ENCODE measurements around the gene MUC5AC. TPM values are rescaled to one million over a fixed set of nuclear protein-coding genes. Genes with fewer than 3 reads are reported as not detected.

Gene MUC5AC
- total RNA-seq, 1 experiment from 2014 or later = 0.11 TPM

DNA sequence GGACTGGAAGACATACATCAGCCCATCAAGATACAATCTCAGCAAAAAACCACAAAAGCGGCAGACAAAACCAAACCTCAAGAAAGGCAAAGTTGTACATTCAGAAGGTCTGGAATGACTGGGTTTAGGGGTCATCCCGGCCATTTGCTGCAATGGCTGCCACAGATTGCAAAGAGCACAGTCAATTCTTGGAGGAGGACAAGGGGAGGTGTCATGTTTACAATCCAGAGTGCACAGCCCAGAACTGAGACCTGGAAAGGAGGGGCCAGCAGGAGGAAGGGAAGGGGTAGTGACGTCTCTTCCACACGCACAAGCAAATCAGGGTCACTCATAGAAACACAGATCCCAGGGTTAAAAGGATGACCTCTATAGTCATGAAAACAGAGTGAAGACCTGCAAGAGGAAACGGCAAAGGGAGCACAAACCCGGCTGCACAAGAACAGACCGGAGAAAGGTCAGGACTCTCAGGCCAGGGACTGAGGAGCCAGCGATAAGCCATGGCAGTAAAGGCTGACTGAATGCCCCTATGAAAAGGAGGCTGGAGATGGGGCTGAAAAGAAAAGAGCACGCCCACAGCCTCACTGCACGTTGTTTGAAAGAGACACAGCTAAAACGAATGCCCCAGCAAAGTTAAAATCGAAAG is 18.2 kb upstream of the MUC5AC start:
- H3K4me2 ChIP-seq (ENCODE audit: low read length) = no peak overlapping the region
- BruUV-seq (replicated peaks) = no TSS peak
- H3K27me3 ChIP-seq (ENCODE audit: low read length) = no peaks in the 10 kb centered on the region
- no peaks in the 10 kb centered on the region for H3K36me3 ChIP-seq (ENCODE audit: low read depth, low read length)
- H3K79me2 ChIP-seq (ENCODE audit: low read length) = no peaks in the 10 kb centered on the region
- H3K4me3 ChIP-seq (ENCODE audit: low read length) = no peak overlapping the region
- peaks cover 11% of the 10 kb centered on the region; the same call in 1 of the 2 replicates for H3K4me1 ChIP-seq (ENCODE audit: insufficient read depth, low read length)
- H3K9me2 ChIP-seq (replicated peaks; ENCODE audit: low read length) = no peaks in the 10 kb centered on the region
- no peak for ATAC-seq
- no peak overlapping the region for H3K9ac ChIP-seq (ENCODE audit: low read length)
- no peaks in the 10 kb centered on the region for H3F3A ChIP-seq (ENCODE audit: low read length, unreplicated experiment)
- no peak overlapping the region for H2AFZ ChIP-seq (ENCODE audit: low read length)
- ChIA-PET CTCF (no interaction called here), POLR2A (ENCODE audit: unreplicated experiment) (no interaction called here)
- H3K9me3 ChIP-seq (ENCODE audit: low read length) = no peaks in the 10 kb centered on the region
- TF ChIP-seq EZH2 (IDR thresholded peaks at IDR 0.05; ENCODE audit: low read length, unreplicated experiment) (no peak), EZH2phosphoT487 (IDR thresholded peaks at IDR 0.05; ENCODE audit: borderline replicate concordance, low read length) (no peak)
- TF ChIP-seq, protein P1, sequence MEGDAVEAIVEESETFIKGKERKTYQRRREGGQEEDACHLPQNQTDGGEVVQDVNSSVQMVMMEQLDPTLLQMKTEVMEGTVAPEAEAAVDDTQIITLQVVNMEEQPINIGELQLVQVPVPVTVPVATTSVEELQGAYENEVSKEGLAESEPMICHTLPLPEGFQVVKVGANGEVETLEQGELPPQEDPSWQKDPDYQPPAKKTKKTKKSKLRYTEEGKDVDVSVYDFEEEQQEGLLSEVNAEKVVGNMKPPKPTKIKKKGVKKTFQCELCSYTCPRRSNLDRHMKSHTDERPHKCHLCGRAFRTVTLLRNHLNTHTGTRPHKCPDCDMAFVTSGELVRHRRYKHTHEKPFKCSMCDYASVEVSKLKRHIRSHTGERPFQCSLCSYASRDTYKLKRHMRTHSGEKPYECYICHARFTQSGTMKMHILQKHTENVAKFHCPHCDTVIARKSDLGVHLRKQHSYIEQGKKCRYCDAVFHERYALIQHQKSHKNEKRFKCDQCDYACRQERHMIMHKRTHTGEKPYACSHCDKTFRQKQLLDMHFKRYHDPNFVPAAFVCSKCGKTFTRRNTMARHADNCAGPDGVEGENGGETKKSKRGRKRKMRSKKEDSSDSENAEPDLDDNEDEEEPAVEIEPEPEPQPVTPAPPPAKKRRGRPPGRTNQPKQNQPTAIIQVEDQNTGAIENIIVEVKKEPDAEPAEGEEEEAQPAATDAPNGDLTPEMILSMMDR (conservative IDR thresholded peaks at IDR 0.05; ENCODE audit: low read depth, low read length) = no peak
- H3K27ac ChIP-seq (ENCODE audit: low read length) = no peak overlapping the region
- no peaks in the 10 kb centered on the region for H4K20me1 ChIP-seq (ENCODE audit: low read length)
- intact Hi-C loops (cut with micrococcal nuclease) = no loop called here
- DNase-seq = no peak

DNA sequence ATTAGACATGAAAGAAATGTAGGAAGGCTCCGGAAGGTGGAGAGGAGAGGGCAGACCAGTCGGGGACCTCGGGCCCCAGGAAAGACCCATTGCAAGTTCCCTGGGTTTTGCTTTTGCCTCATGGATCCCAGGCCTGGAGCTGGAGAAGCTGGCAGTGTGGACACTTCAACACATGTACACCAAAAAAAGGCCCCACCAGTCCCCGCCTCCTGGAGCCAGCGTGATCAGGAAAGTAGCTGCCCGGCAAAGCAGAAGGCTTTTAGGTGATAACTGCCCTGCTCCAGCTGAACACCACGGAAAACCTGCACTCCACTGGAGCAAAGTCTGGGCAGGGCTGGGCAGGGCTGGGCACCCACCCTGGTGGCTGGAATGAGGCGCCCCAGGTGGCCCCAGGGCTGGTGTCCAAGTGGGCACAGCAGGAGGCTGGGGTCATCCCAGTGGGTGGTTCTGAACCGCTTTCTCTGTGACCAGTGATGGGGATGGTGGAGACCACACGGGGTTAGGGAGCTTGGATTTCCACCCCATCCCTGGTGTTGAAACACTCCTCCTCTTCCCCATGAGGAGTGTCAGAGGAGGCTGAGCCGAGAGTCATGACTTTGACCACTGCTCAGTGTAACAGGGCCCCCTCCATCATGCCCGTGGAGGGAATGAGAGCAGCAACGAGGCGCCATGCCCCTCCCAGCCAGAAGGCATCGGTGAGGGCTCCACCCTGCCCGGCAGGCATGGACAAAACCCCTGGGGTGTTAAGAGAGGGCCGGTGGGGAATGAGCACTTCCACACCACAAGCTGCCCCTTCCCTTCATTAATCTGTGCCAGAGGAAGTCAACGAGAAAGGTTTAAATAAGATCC is 16.9 kb upstream of the MUC5AC start:
- no peak overlapping the region for H2AFZ ChIP-seq (ENCODE audit: low read length)
- H3K9ac ChIP-seq (ENCODE audit: low read length) = no peak overlapping the region
- H4K20me1 ChIP-seq (ENCODE audit: low read length) = no peaks in the 10 kb centered on the region
- H3K36me3 ChIP-seq (ENCODE audit: low read depth, low read length) = no peaks in the 10 kb centered on the region
- ATAC-seq (no peak), DNase-seq (no peak)
- intact Hi-C loops (cut with micrococcal nuclease) = no loop called here
- no peaks in the 10 kb centered on the region for H3K27me3 ChIP-seq (ENCODE audit: low read length)
- ChIA-PET CTCF (no interaction called here), POLR2A (ENCODE audit: unreplicated experiment) (no interaction called here)
- no peak overlapping the region for H3K27ac ChIP-seq (ENCODE audit: low read length)
- H3K4me3 ChIP-seq (ENCODE audit: low read length) = no peak overlapping the region
- no peaks in the 10 kb centered on the region for H3K79me2 ChIP-seq (ENCODE audit: low read length)
- peaks cover 11% of the 10 kb centered on the region; the same call in 1 of the 2 replicates for H3K4me1 ChIP-seq (ENCODE audit: insufficient read depth, low read length)
- no peaks in the 10 kb centered on the region for H3K9me2 ChIP-seq (replicated peaks; ENCODE audit: low read length)
- H3K9me3 ChIP-seq (ENCODE audit: low read length) = no peaks in the 10 kb centered on the region
- no peaks in the 10 kb centered on the region for H3F3A ChIP-seq (ENCODE audit: low read length, unreplicated experiment)
- H3K4me2 ChIP-seq (ENCODE audit: low read length) = no peak overlapping the region
- BruUV-seq (replicated peaks) = no TSS peak
- TF ChIP-seq EZH2 (IDR thresholded peaks at IDR 0.05; ENCODE audit: low read length, unreplicated experiment) (no peak), EZH2phosphoT487 (IDR thresholded peaks at IDR 0.05; ENCODE audit: borderline replicate concordance, low read length) (no peak)
- TF ChIP-seq, protein P1 (conservative IDR thresholded peaks at IDR 0.05; ENCODE audit: low read depth, low read length) = no peak

DNA sequence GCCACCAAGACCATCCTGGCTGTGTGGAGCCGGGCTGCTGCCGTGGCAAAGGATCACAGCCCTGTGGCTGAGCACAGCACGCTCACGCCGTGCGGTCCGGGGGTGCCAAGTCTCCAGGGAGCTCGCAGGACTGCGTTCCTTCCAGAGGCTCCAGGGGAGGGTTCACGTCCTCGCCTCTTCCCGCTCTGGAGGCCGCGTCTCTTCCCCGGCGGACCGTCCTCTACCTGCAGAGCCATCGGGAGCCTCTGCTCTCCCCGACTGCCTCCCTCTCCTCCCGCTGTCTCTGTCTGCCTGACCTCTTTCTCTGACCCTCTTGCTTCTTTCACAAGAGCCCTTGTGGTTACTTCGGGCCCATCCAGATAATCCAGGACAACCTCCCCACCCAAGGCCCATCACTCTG is 11.4 kb upstream of the MUC5AC start:
- H3K4me1 ChIP-seq (ENCODE audit: insufficient read depth, low read length) = peaks cover 13% of the 10 kb centered on the region
- no peaks in the 10 kb centered on the region for H3K27me3 ChIP-seq (ENCODE audit: low read length)
- no peaks in the 10 kb centered on the region for H3K9me3 ChIP-seq (ENCODE audit: low read length)
- no peaks in the 10 kb centered on the region for H3K9me2 ChIP-seq (replicated peaks; ENCODE audit: low read length)
- H3K36me3 ChIP-seq (ENCODE audit: low read depth, low read length) = no peaks in the 10 kb centered on the region
- no peak for ATAC-seq
- DNase-seq = no peak
- H2AFZ ChIP-seq (ENCODE audit: low read length) = no peak overlapping the region
- intact Hi-C loops (cut with micrococcal nuclease) = no loop called here
- no TSS peak for BruUV-seq (replicated peaks)
- H4K20me1 ChIP-seq (ENCODE audit: low read length) = no peaks in the 10 kb centered on the region
- CTCF ChIA-PET = no interaction called here
- no peak overlapping the region for H3K9ac ChIP-seq (ENCODE audit: low read length)
- no peak overlapping the region for H3K27ac ChIP-seq (ENCODE audit: low read length)
- H3K79me2 ChIP-seq (ENCODE audit: low read length) = no peaks in the 10 kb centered on the region
- H3K4me3 ChIP-seq (ENCODE audit: low read length) = no peak overlapping the region
- H3K4me2 ChIP-seq (ENCODE audit: low read length) = no peak overlapping the region
- TF ChIP-seq, protein P1 (conservative IDR thresholded peaks at IDR 0.05; ENCODE audit: low read depth, low read length) = no peak
- no peak for TF ChIP-seq EZH2phosphoT487 (IDR thresholded peaks at IDR 0.05; ENCODE audit: borderline replicate concordance, low read length)
- no peak for TF ChIP-seq EZH2 (IDR thresholded peaks at IDR 0.05; ENCODE audit: low read length, unreplicated experiment)
- H3F3A ChIP-seq (ENCODE audit: low read length, unreplicated experiment) = no peaks in the 10 kb centered on the region
- POLR2A ChIA-PET (ENCODE audit: unreplicated experiment) = no interaction called here
